Panc1 (cell line): Measurements from ENCODE around the gene ARHGAP8. TPM values are rescaled to one million over a fixed set of nuclear protein-coding genes. Genes with fewer than 3 reads are reported as not detected.

ENCODE experiments used
- ATAC-seq: fragments of 200-7000 bp; cut with Tn5 transposase; 2 replicates; pipeline ENCODE4 v1.9.1; 2020; ENCODE audit warnings: mild to moderate bottlenecking, moderate library complexity
- BruUV-seq: library from RNA; stranded (reverse); fragments of 400-500 nt; replicated peaks from 2 replicates; lab custom pipeline; 2021; lab: Mats Ljungman, UMichigan
- CTCF ChIA-PET: fragments of 300-600 bp; sonication (Branson Sonifier 250); formaldehyde crosslinking; loops from one replicate; lab custom pipeline; 2022; ENCODE audit warnings: antibody characterized with exemption; lab: Charles Lee
- POLR2A ChIA-PET: fragments of 300-600 bp; sonication (Branson Sonifier 250); formaldehyde crosslinking; loops from one replicate; lab custom pipeline; 2022; ENCODE audit warnings: antibody characterized with exemption; lab: Charles Lee
- DNase-seq: peaks from one replicate; pipeline ENCODE4 v3.0.0-alpha.2; 2010; ENCODE audit warnings: low read depth, low spot score
- H3K27ac ChIP-seq: 2 replicates; pipeline ENCODE4 v1.5.1; 2011; ENCODE audit warnings: mild to moderate bottlenecking, low read length, inconsistent platforms
- H3K27me3 ChIP-seq: fragments of 200-500 bp; sonication (Bioruptor generic); 2 replicates; pipeline ENCODE4 v1.6.0; 2014; ENCODE audit warnings: low read length, inconsistent platforms; ENCODE audit not compliant: control insufficient read depth, insufficient read depth
- H3K36me3 ChIP-seq: fragments of 200-500 bp; sonication (Bioruptor generic); 2 replicates; pipeline ENCODE4 v1.5.1; 2014; ENCODE audit warnings: inconsistent platforms, mild to moderate bottlenecking, low read length, moderate library complexity; ENCODE audit not compliant: control insufficient read depth, insufficient read depth
- H3K4me1 ChIP-seq: 2 replicates; pipeline ENCODE4 v1.5.1; 2011; ENCODE audit warnings: inconsistent platforms, mild to moderate bottlenecking, low read length, moderate library complexity; ENCODE audit not compliant: control insufficient read depth, insufficient read depth
- H3K4me3 ChIP-seq, 2 experiments: 2 replicates each; pipeline ENCODE4 v1.5.1; 2011 to 2012; ENCODE audit warnings: low read depth in 2 of 2, low read length in 2 of 2, mild to moderate bottlenecking in 2 of 2, inconsistent platforms in 1 of 2, moderate library complexity in 1 of 2
- H3K9me3 ChIP-seq: fragments of 200-500 bp; sonication (Bioruptor generic); 2 replicates; pipeline ENCODE4 v1.5.1; 2014; ENCODE audit warnings: low read depth, mild to moderate bottlenecking, inconsistent platforms, low read length, moderate library complexity; ENCODE audit not compliant: control insufficient read depth, insufficient read depth
- CTCF ChIP-seq: fragments of 450-650 bp; IDR thresholded peaks from 2 replicates; pipeline ENCODE4 v1.5.1; 2017; ENCODE audit warnings: mild to moderate bottlenecking
- POLR2AphosphoS5 ChIP-seq: IDR thresholded peaks from 2 replicates; pipeline ENCODE4 v1.6.1; 2012; ENCODE audit warnings: mild to moderate bottlenecking, low read depth, low read length, moderate library complexity
- SIN3A ChIP-seq: IDR thresholded peaks from 2 replicates; pipeline ENCODE4 v1.6.1; 2012; ENCODE audit warnings: low read depth, mild to moderate bottlenecking, low read length, moderate library complexity, borderline replicate concordance; ENCODE audit not compliant: insufficient read depth
- TCF7L2 ChIP-seq: IDR thresholded peaks from 2 replicates; pipeline ENCODE4 v1.6.1; 2011; ENCODE audit warnings: mild to moderate bottlenecking, low read depth, low read length, inconsistent platforms
- in situ Hi-C: cut with HindIII; loops from 2 replicates; pipeline ENCODE4 v1.10.0; 2016; ENCODE audit warnings: low sequenced_read_pairs, low pct_unique_long_range_greater_than_20kb
- intact Hi-C: fragments of 100-400 bp; cut with micrococcal nuclease; formaldehyde crosslinking; loops from one replicate; pipeline ENCODE4 v1.10.0; 2022; ENCODE audit not compliant: unreplicated experiment
- total RNA-seq: library from RNA; stranded (reverse); gene quantifications from one replicate; pipeline ENCODE4 v1.2.1, GENCODE V29; 2021; ENCODE audit not compliant: unreplicated experiment
- TF ChIP-seq, protein P1 (sequence below), 2 experiments: IDR thresholded peaks; 2 replicates each; pipeline ENCODE4 v1.6.1; 2011 to 2012; ENCODE audit warnings: low read depth in 2 of 2, control low read depth in 1 of 2, low read length in 1 of 2, mild to moderate bottlenecking in 1 of 2, moderate library complexity in 1 of 2; ENCODE audit not compliant: insufficient read depth in 1 of 2

The ARHGAP8 gene
- total RNA-seq, 1 experiment from 2014 or later = 9.2 TPM

- H3K4me1 ChIP-seq = no peaks in the 10 kb centered on the region
- no peaks in the 10 kb centered on the region for H3K27me3 ChIP-seq
- no peaks in the 10 kb centered on the region for H3K9me3 ChIP-seq
- no peak overlapping the region for H3K4me3 ChIP-seq
- ChIA-PET CTCF (interaction anchor here (0.6 to 0.9 kb wide), 3 partner anchors 23 to 445 kb away, joined by 3 to 8 read pairs (median 4); no protein-coding TSS in a partner anchor), POLR2A (no interaction called here)
- ATAC-seq = peak; percentile 80
- H3K36me3 ChIP-seq = no peaks in the 10 kb centered on the region
- intact Hi-C loops = loop anchor here (5.0 kb wide), 1 partner anchor 38 kb away; no protein-coding TSS in a partner anchor
- no TSS peak for BruUV-seq
- in situ Hi-C loops = no loop called here
- no peak overlapping the region for H3K27ac ChIP-seq
- DNase-seq = peak; percentile 35
- TF ChIP-seq TCF7L2 (no peak), POLR2AphosphoS5 (no peak), CTCF (peak; percentile 95), SIN3A (no peak)
- TF ChIP-seq, protein P1, sequence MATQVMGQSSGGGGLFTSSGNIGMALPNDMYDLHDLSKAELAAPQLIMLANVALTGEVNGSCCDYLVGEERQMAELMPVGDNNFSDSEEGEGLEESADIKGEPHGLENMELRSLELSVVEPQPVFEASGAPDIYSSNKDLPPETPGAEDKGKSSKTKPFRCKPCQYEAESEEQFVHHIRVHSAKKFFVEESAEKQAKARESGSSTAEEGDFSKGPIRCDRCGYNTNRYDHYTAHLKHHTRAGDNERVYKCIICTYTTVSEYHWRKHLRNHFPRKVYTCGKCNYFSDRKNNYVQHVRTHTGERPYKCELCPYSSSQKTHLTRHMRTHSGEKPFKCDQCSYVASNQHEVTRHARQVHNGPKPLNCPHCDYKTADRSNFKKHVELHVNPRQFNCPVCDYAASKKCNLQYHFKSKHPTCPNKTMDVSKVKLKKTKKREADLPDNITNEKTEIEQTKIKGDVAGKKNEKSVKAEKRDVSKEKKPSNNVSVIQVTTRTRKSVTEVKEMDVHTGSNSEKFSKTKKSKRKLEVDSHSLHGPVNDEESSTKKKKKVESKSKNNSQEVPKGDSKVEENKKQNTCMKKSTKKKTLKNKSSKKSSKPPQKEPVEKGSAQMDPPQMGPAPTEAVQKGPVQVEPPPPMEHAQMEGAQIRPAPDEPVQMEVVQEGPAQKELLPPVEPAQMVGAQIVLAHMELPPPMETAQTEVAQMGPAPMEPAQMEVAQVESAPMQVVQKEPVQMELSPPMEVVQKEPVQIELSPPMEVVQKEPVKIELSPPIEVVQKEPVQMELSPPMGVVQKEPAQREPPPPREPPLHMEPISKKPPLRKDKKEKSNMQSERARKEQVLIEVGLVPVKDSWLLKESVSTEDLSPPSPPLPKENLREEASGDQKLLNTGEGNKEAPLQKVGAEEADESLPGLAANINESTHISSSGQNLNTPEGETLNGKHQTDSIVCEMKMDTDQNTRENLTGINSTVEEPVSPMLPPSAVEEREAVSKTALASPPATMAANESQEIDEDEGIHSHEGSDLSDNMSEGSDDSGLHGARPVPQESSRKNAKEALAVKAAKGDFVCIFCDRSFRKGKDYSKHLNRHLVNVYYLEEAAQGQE (IDR thresholded peaks at IDR 0.05; ENCODE audit: insufficient read depth in 1 of 2, low read depth in 2 of 2, low read length in 1 of 2) = 0 out of 4 replicates have a peak, but pooled peaks of 1 of the 2 experiments have one; percentile 30
Observed at GRCh38 chr22:44735518-44736428, 16.6 kb upstream of the ARHGAP8 start.

GRCh38 chr22:44736581-44737405, 15.6 kb upstream of the ARHGAP8 start:
- TF ChIP-seq CTCF (no peak), SIN3A (no peak)
- TF ChIP-seq, protein P1 (IDR thresholded peaks at IDR 0.05; ENCODE audit: insufficient read depth in 1 of 2, low read depth in 2 of 2, low read length in 1 of 2) = no peak
- no peaks in the 10 kb centered on the region for H3K36me3 ChIP-seq
- BruUV-seq = no TSS peak
- DNase-seq (no peak), ATAC-seq (no peak)
- H3K4me3 ChIP-seq = no peak overlapping the region
- ChIA-PET CTCF (interaction anchor here (0.6 to 0.9 kb wide), 3 partner anchors 24 to 444 kb away, joined by 3 to 8 read pairs (median 3); no protein-coding TSS in a partner anchor), POLR2A (no interaction called here)
- no peaks in the 10 kb centered on the region for H3K4me1 ChIP-seq
- H3K27ac ChIP-seq = no peak overlapping the region
- H3K27me3 ChIP-seq = no peaks in the 10 kb centered on the region
- in situ Hi-C loops = no loop called here
- no peaks in the 10 kb centered on the region for H3K9me3 ChIP-seq
- intact Hi-C loops = loop anchor here (5.0 kb wide), 1 partner anchor 39 kb away; no protein-coding TSS in a partner anchor
